Measurements from ENCODE around the gene ATP5ME.

ATP5ME gene

DNA sequence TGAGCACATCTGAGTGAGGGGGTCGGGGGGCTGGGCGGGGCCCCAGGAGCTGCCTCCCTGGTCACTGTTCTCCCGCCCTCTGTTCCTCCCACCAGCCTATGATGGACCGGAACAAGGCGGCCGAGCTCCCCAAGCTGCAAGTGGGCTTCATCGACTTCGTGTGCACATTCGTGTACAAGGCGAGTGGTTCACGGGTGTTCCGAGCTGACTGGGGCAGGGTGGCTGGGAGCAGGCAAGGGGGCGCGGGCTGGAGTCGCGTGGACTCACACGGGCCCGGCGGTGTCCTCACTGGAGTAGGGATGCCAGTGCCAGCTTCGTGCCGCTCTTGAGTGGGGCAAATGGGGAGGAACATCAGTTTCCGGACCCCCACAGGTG is 7.7 kb downstream of the ATP5ME start:
- TF ChIP-seq POLR2AphosphoS5 (IDR thresholded peaks at IDR 0.05; ENCODE audit: low read depth, low read length) (no peak), TAF1 (IDR thresholded peaks at IDR 0.05; ENCODE audit: borderline replicate concordance, insufficient read depth, low read length) (no peak), SIN3A (IDR thresholded peaks at IDR 0.05; ENCODE audit: borderline replicate concordance, insufficient read depth, low read length) (no peak)
- TF ChIP-seq, protein P1, sequence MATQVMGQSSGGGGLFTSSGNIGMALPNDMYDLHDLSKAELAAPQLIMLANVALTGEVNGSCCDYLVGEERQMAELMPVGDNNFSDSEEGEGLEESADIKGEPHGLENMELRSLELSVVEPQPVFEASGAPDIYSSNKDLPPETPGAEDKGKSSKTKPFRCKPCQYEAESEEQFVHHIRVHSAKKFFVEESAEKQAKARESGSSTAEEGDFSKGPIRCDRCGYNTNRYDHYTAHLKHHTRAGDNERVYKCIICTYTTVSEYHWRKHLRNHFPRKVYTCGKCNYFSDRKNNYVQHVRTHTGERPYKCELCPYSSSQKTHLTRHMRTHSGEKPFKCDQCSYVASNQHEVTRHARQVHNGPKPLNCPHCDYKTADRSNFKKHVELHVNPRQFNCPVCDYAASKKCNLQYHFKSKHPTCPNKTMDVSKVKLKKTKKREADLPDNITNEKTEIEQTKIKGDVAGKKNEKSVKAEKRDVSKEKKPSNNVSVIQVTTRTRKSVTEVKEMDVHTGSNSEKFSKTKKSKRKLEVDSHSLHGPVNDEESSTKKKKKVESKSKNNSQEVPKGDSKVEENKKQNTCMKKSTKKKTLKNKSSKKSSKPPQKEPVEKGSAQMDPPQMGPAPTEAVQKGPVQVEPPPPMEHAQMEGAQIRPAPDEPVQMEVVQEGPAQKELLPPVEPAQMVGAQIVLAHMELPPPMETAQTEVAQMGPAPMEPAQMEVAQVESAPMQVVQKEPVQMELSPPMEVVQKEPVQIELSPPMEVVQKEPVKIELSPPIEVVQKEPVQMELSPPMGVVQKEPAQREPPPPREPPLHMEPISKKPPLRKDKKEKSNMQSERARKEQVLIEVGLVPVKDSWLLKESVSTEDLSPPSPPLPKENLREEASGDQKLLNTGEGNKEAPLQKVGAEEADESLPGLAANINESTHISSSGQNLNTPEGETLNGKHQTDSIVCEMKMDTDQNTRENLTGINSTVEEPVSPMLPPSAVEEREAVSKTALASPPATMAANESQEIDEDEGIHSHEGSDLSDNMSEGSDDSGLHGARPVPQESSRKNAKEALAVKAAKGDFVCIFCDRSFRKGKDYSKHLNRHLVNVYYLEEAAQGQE (IDR thresholded peaks at IDR 0.05; ENCODE audit: insufficient read depth in 1 of 2, low read depth in 2 of 2, low read length in 2 of 2) = no peak

DNA sequence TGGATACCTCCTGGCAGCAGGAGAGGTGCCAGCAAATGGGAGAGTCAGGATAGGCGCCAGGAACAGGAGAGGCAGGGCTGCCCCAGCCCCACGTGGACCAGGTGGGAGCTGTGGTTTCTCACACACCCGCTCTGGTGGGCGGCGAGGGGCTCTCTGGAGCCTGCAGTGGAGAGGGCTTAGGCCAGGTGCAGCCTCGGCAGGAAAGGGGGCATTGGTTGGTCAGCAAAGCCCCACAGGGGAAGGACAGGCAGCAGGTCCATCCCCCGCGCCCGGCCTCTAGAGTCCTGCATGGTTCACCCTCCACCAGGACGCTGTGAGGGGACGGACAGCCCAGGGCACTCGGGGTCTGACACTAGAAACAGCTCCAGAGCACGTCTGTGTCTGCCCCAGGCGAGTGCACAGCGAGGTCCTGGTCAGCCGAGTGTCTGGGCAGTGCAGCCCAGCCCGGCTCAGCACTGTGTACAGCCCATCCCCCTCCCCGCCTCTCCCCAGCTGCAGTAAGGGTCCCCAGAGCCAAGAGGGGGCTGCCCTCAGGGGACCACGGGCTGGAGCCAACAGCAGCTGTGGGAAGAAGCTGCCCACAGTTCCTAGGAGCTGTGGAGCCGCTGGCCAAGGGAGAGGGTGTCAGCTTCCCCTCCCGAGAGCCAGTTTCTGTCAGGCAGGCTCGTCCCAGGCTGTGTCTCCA is 8.2 kb downstream of the ATP5ME start:
- TF ChIP-seq FOXP2 (optimal IDR thresholded peaks at IDR 0.05; ENCODE audit: borderline replicate concordance, extremely low read depth, extremely low read length, insufficient read depth) (no peak), POLR2AphosphoS5 (IDR thresholded peaks at IDR 0.05; ENCODE audit: low read depth, low read length) (no peak), SIN3A (IDR thresholded peaks at IDR 0.05; ENCODE audit: borderline replicate concordance, insufficient read depth, low read length) (no peak), TAF1 (IDR thresholded peaks at IDR 0.05; ENCODE audit: borderline replicate concordance, insufficient read depth, low read length) (no peak)
- TF ChIP-seq, protein P1 (IDR thresholded peaks at IDR 0.05; ENCODE audit: insufficient read depth in 1 of 2, low read depth in 2 of 2, low read length in 2 of 2) = no peak

DNA sequence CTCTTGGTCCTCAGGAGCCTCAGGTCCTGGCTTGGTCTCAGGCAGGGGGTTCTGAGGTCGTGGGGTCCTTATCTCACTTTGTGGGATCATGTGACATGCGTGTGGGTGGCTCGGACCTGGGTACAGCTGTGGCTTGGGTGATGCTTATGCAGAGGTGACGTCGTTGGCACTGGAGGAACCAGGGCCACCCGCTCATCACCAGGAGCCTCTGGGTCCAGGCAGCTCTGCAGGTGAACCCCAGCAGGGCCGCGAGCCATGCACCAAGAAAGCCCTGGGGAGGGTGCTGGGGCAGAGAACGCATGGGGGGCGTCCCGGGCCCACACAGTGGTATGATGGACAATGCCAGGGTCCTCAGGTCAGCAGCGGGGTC is 8.7 kb downstream of the ATP5ME start:
- TF ChIP-seq FOXP2 (optimal IDR thresholded peaks at IDR 0.05; ENCODE audit: borderline replicate concordance, extremely low read depth, extremely low read length, insufficient read depth) (no peak), SIN3A (IDR thresholded peaks at IDR 0.05; ENCODE audit: borderline replicate concordance, insufficient read depth, low read length) (no peak), POLR2AphosphoS5 (IDR thresholded peaks at IDR 0.05; ENCODE audit: low read depth, low read length) (no peak), TAF1 (IDR thresholded peaks at IDR 0.05; ENCODE audit: borderline replicate concordance, insufficient read depth, low read length) (no peak)
- TF ChIP-seq, protein P1 (IDR thresholded peaks at IDR 0.05; ENCODE audit: insufficient read depth in 1 of 2, low read depth in 2 of 2, low read length in 2 of 2) = no peak

DNA sequence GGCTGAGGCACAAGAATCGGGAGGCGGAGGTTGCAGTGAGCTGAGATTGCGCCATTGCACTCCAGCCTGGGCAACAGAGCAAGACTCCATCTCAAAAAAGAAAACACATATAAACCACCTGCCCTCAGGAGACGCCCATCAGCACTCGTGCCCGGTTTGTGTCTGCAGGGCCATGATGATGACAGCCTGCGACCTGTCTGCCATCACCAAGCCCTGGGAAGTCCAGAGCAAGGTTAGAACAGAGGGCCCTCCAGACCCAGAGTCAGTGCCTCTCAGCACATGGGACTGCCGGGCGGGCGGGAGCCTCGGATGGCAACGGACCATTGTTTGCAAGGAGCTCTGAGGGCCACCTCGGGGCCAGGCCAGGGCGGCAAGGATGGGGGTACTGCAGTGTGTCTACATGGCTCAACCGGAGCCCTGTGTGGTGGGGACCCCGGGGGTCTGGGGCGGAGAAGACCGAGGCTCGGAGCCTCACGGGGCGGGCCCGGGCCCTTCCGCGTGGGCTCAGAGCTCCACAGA is 9.3 kb downstream of the ATP5ME start:
- TF ChIP-seq, protein P1 (IDR thresholded peaks at IDR 0.05; ENCODE audit: insufficient read depth in 1 of 2, low read depth in 2 of 2, low read length in 2 of 2) = no peak
- no peak for TF ChIP-seq FOXP2 (optimal IDR thresholded peaks at IDR 0.05; ENCODE audit: borderline replicate concordance, extremely low read depth, extremely low read length, insufficient read depth)
- TF ChIP-seq SIN3A (IDR thresholded peaks at IDR 0.05; ENCODE audit: borderline replicate concordance, insufficient read depth, low read length) = no peak
- TF ChIP-seq POLR2AphosphoS5 (IDR thresholded peaks at IDR 0.05; ENCODE audit: low read depth, low read length) = no peak
- TF ChIP-seq TAF1 (IDR thresholded peaks at IDR 0.05; ENCODE audit: borderline replicate concordance, insufficient read depth, low read length) = no peak

Data from PFSK-1 (cell line).